CD14-positive monocyte (primary cell): ENCODE measurements around the gene NOCT. TPM values are rescaled to one million over a fixed set of nuclear protein-coding genes. Genes with fewer than 3 reads are reported as not detected.
"Not testable (repeated sequence)": the region's sequence is repeated elsewhere in the genome, so short reads cannot be mapped to it uniquely, and the experiment has no call there.

ENCODE experiments used
- DNase-seq, 3 donors: peaks; one replicate each; pipeline ENCODE4 v3.0.0-alpha.2; 2011 to 2022
- H2AFZ ChIP-seq: 2 replicates; pipeline ENCODE4 v1.6.0; 2012; ENCODE audit warnings: mild to moderate bottlenecking, low read depth, low read length, inconsistent platforms; ENCODE audit not compliant: insufficient read depth, poor library complexity, severe bottlenecking
- H3K27ac ChIP-seq, 2 donors: 1 replicate in 1 of 2; 2 replicates in 1 of 2; pipeline ENCODE4 v1.5.1; 2012 to 2013; ENCODE audit warnings: low read length in 2 of 2, control low read depth in 1 of 2, inconsistent platforms in 1 of 2, low read depth in 1 of 2, mild to moderate bottlenecking in 1 of 2
- H3K27me3 ChIP-seq, 2 donors: one replicate each; pipeline versions ENCODE4 v1.6.0 to v1.6.1; 2011 to 2013; ENCODE audit warnings: low read length in 2 of 2; ENCODE audit not compliant: control insufficient read depth in 2 of 2, insufficient read depth in 2 of 2
- H3K36me3 ChIP-seq, 2 donors: replicated peaks in 1 of 2; 1 replicate in 1 of 2; 2 replicates in 1 of 2; pipeline versions ENCODE4 v1.5.1 to v1.6.1; 2012 to 2013; ENCODE audit warnings: low read length in 2 of 2, control low read depth in 1 of 2, inconsistent platforms in 1 of 2, mild to moderate bottlenecking in 1 of 2; ENCODE audit not compliant: insufficient read depth in 2 of 2, control insufficient read depth in 1 of 2
- H3K4me1 ChIP-seq, 2 donors: 1 replicate in 1 of 2; 2 replicates in 1 of 2; pipeline versions ENCODE4 v1.5.1 to v1.6.1; 2012 to 2013; ENCODE audit warnings: low read length in 2 of 2, control low read depth in 1 of 2, inconsistent platforms in 1 of 2, mild to moderate bottlenecking in 1 of 2, moderate library complexity in 1 of 2; ENCODE audit not compliant: insufficient read depth in 2 of 2, control insufficient read depth in 1 of 2
- H3K4me2 ChIP-seq: replicated peaks from 2 replicates; pipeline ENCODE3; 2012; ENCODE audit warnings: low read length, moderate library complexity, mild to moderate bottlenecking; ENCODE audit not compliant: poor library complexity, severe bottlenecking; ENCODE audit errors: extremely low read depth
- H3K4me3 ChIP-seq, 3 experiments: fragments of 200-600 bp in 1 of 3; sonication (generic) in 1 of 3; replicated peaks in 1 of 3; 1 replicate in 2 of 3; 2 replicates in 1 of 3; pipeline ENCODE4 v1.5.1; 2011 to 2013; ENCODE audit warnings: low read length in 3 of 3, mild to moderate bottlenecking in 3 of 3, control low read depth in 2 of 3, low read depth in 2 of 3, inconsistent platforms in 1 of 3, moderate library complexity in 1 of 3
- H3K79me2 ChIP-seq: 2 replicates; pipeline ENCODE4 v1.6.0; 2012; ENCODE audit warnings: mild to moderate bottlenecking, control low read depth, inconsistent platforms, low read length, moderate library complexity; ENCODE audit not compliant: insufficient read depth
- H3K9ac ChIP-seq: 2 replicates; pipeline ENCODE4 v1.6.0; 2017; ENCODE audit warnings: low read length, mild to moderate bottlenecking; ENCODE audit not compliant: insufficient read depth, poor library complexity, severe bottlenecking
- H3K9me3 ChIP-seq, 2 donors: replicated peaks in 1 of 2; 1 replicate in 1 of 2; 2 replicates in 1 of 2; pipeline versions ENCODE4 v1.5.1 to v1.6.1; 2012 to 2013; ENCODE audit warnings: low read length in 2 of 2, control low read depth in 1 of 2; ENCODE audit not compliant: control insufficient read depth in 1 of 2, insufficient read depth in 1 of 2
- H4K20me1 ChIP-seq: 2 replicates; pipeline ENCODE4 v1.6.0; 2012; ENCODE audit warnings: mild to moderate bottlenecking, low read length, control low read depth, moderate library complexity; ENCODE audit not compliant: insufficient read depth
- H3K27ac Mint-ChIP-seq, 7 donors: one replicate each; pipeline ENCODE4 v1.8.0; 2020; ENCODE audit warnings: mild to moderate bottlenecking in 7 of 7, mixed read lengths in 7 of 7, moderate library complexity in 6 of 7, inconsistent platforms in 2 of 7
- H3K27me3 Mint-ChIP-seq, 3 donors: one replicate each; pipeline ENCODE4 v1.8.0; 2021 to 2022; ENCODE audit warnings: low read depth in 3 of 3, mild to moderate bottlenecking in 3 of 3, mixed read lengths in 3 of 3, moderate library complexity in 3 of 3, inconsistent platforms in 1 of 3
- H3K36me3 Mint-ChIP-seq, 2 donors: one replicate each; pipeline ENCODE4 v1.8.0; 2020; ENCODE audit warnings: mixed read lengths in 2 of 2, inconsistent platforms in 1 of 2, mild to moderate bottlenecking in 1 of 2
- H3K4me1 Mint-ChIP-seq: one replicate; pipeline ENCODE4 v1.8.0; 2020; ENCODE audit warnings: mild to moderate bottlenecking, mixed read lengths
- H3K4me3 Mint-ChIP-seq, 2 donors: one replicate each; pipeline ENCODE4 v1.8.0; 2020; ENCODE audit warnings: mild to moderate bottlenecking in 2 of 2, mixed read lengths in 2 of 2, moderate library complexity in 1 of 2
- H3K9me3 Mint-ChIP-seq, 7 donors: one replicate each; pipeline ENCODE4 v1.8.0; 2020 to 2022; ENCODE audit warnings: mixed read lengths in 7 of 7, mild to moderate bottlenecking in 6 of 7, moderate library complexity in 6 of 7, inconsistent platforms in 2 of 7
- WGBS: methylation state at CpG from one replicate; pipeline ENCODE4 v1.1.5; 2013; ENCODE audit warnings: missing lambda C conversion rate; ENCODE audit not compliant: insufficient coverage; 5-methylcytosine and 5-hydroxymethylcytosine counted together
- intact Hi-C, 2 donors: fragments of 100-400 bp; cut with micrococcal nuclease; formaldehyde crosslinking; loops; one replicate each; pipeline versions ENCODE4 v1.15.0 to v1.15.1; 2023
- polyA plus RNA-seq, 3 donors: library from polyadenylated mRNA; depleted of rRNA in 1 of 3; unstranded in 2 of 3; stranded (reverse) in 1 of 3; fragments of 300-500 nt in 2 of 3; fragments of >200 nt in 1 of 3; fragmentation: Illumina TruSeq in 2 of 3; gene quantifications; 1 replicate in 2 of 3; 2 replicates in 1 of 3; pipeline ENCODE4 v1.2.3, GENCODE V29; 2012 to 2021
- TF ChIP-seq, protein P1 (sequence below): fragments of 200-600 bp; IDR thresholded peaks from one replicate; pipeline ENCODE4 v1.8.0; 2022; ENCODE audit warnings: antibody characterized with exemption, mild to moderate bottlenecking

The NOCT gene
- polyA plus RNA-seq, 3 donors, result 0.54 to 31.5 (median 0.89) TPM

GRCh38 chr4:139018971-139019758, 3.6 kb downstream of the NOCT start:
- peaks cover 91% of the 10 kb centered on the region for H3K79me2 ChIP-seq
- intact Hi-C loops, result loop anchor here (5.0 to 10.0 kb wide), 5 partner anchors 37 to 1076 kb away; no protein-coding TSS in a partner anchor
- no peaks in the 10 kb centered on the region for H3K9me3 Mint-ChIP-seq
- peak overlapping the region; percentile 41 to 98 (median 63) for H3K27ac Mint-ChIP-seq
- 56% methylated on average over 6 of the region's 10 CpGs for WGBS
- peaks cover 66% of the 10 kb centered on the region for H4K20me1 ChIP-seq
- H3K4me3 ChIP-seq, result peak overlapping the region in 1 of 3 experiments; percentile 86
- TF ChIP-seq, protein P1, sequence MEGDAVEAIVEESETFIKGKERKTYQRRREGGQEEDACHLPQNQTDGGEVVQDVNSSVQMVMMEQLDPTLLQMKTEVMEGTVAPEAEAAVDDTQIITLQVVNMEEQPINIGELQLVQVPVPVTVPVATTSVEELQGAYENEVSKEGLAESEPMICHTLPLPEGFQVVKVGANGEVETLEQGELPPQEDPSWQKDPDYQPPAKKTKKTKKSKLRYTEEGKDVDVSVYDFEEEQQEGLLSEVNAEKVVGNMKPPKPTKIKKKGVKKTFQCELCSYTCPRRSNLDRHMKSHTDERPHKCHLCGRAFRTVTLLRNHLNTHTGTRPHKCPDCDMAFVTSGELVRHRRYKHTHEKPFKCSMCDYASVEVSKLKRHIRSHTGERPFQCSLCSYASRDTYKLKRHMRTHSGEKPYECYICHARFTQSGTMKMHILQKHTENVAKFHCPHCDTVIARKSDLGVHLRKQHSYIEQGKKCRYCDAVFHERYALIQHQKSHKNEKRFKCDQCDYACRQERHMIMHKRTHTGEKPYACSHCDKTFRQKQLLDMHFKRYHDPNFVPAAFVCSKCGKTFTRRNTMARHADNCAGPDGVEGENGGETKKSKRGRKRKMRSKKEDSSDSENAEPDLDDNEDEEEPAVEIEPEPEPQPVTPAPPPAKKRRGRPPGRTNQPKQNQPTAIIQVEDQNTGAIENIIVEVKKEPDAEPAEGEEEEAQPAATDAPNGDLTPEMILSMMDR, result no peak
- H3K4me2 ChIP-seq, result peak overlapping the region; percentile 80
- no peaks in the 10 kb centered on the region for H3K9me3 ChIP-seq
- peaks cover 51 to 70% of the 10 kb centered on the region in 2 donors for H3K4me1 ChIP-seq
- no peak overlapping the region for H3K9ac ChIP-seq
- H3K27ac ChIP-seq, result peak overlapping the region in 1 of 2 donors; percentile 39
- peaks cover 2 to 20% of the 10 kb centered on the region in 2 donors for H3K36me3 Mint-ChIP-seq
- H3K36me3 ChIP-seq, result peaks cover 0 to 9% of the 10 kb centered on the region in 2 donors
- peaks cover 59% of the 10 kb centered on the region for H3K4me1 Mint-ChIP-seq
- H3K27me3 Mint-ChIP-seq, result no peaks in the 10 kb centered on the region
- DNase-seq, result no peak
- H3K27me3 ChIP-seq, result no peaks in the 10 kb centered on the region
- peak overlapping the region in 1 of 2 donors; percentile 95 for H3K4me3 Mint-ChIP-seq
- no peak overlapping the region for H2AFZ ChIP-seq

- Mint-ChIP-seq H3K9me3 (no peaks in the 10 kb centered on the region), H3K4me1 (peaks cover 58% of the 10 kb centered on the region), H3K27me3 (no peaks in the 10 kb centered on the region), H3K4me3 (no peak overlapping the region), H3K36me3 (peaks cover 7 to 30% of the 10 kb centered on the region in 2 donors), H3K27ac (peak overlapping the region; percentile 27 to 84 (median 73))
- peak overlapping the region in 1 of 2 donors; percentile 36 for H3K27ac ChIP-seq
- no peak for DNase-seq
- TF ChIP-seq, protein P1, result no peak
- WGBS, result 77% methylated on average over 1 of the region's 4 CpGs
- H3K4me1 ChIP-seq, result peaks cover 41 to 59% of the 10 kb centered on the region in 2 donors
- peaks cover 78% of the 10 kb centered on the region for H4K20me1 ChIP-seq
- intact Hi-C loops, result loop anchor here (5.0 to 10.0 kb wide), 2 partner anchors 62 to 274 kb away; no protein-coding TSS in a partner anchor
- H3K9me3 ChIP-seq, result no peaks in the 10 kb centered on the region
- no peak overlapping the region for H3K4me3 ChIP-seq
- no peaks in the 10 kb centered on the region for H3K27me3 ChIP-seq
- no peak overlapping the region for H2AFZ ChIP-seq
- no peak overlapping the region for H3K9ac ChIP-seq
- H3K4me2 ChIP-seq, result no peak overlapping the region
- H3K79me2 ChIP-seq, result peaks cover 98% of the 10 kb centered on the region
- peaks cover 0 to 19% of the 10 kb centered on the region in 2 donors for H3K36me3 ChIP-seq
These were observed 4.8 kb downstream of the NOCT start for GRCh38 chr4:139020384-139020783.

- peaks cover 100% of the 10 kb centered on the region for H3K79me2 ChIP-seq
- not testable (repeated sequence) for H3K9me3 Mint-ChIP-seq, H3K4me3 Mint-ChIP-seq, H3K27me3 ChIP-seq, DNase-seq, H3K27me3 Mint-ChIP-seq, H3K9me3 ChIP-seq, H2AFZ ChIP-seq, H3K9ac ChIP-seq, H3K4me3 ChIP-seq, H3K4me2 ChIP-seq
- WGBS, result 90% methylated on average over 11 of the region's 12 CpGs
- Mint-ChIP-seq H3K27ac (peak overlapping the region; percentile 35 to 84 (median 69)), H3K36me3 (peaks cover 7 to 30% of the 10 kb centered on the region in 2 donors), H3K4me1 (peaks cover 60% of the 10 kb centered on the region)
- H3K27ac ChIP-seq, result peak overlapping the region; percentile 30 to 70
- peaks cover 42 to 59% of the 10 kb centered on the region in 2 donors for H3K4me1 ChIP-seq
- H3K36me3 ChIP-seq, result peaks cover 0 to 20% of the 10 kb centered on the region in 2 donors
- intact Hi-C loops, result loop anchor here (5.0 to 10.0 kb wide), 2 partner anchors 61 to 274 kb away; no protein-coding TSS in a partner anchor
- peaks cover 81% of the 10 kb centered on the region for H4K20me1 ChIP-seq
These were observed 5.5 kb downstream of the NOCT start for GRCh38 chr4:139021071-139021470.
